ENCODE results near the gene ZNF678. TPM values are rescaled to one million over a fixed set of nuclear protein-coding genes. Genes with fewer than 3 reads are reported as not detected.

ZNF678 gene
- total and polyA plus RNA-seq, 9 of the 15 experiments (the other 6 are each of a cell fraction or from before 2014, with no cell fraction given), result 3.0 to 16.8 (median 8.0) TPM

DNA sequence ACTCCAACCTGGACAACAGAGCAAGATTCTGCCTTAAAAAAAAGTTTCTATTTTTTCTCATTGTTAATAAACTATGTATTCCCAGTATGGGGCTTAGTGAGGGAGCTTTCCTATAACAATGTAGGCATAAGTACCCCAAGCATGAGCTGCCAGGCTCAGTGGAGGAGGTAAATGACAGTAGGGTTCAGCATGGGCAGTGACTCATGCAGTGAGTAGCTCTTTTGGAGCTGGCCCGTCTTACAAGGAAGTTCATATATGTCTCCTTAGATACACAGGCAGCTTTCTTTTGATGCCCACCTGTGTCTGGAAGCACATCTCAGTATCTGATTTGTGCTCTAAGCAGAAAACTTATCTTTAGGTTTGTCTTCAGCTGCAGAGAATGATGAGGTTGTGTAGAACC, 57.9 kb downstream of the ZNF678 start (continued):
- TF ChIP-seq CEBPB (tag; IDR thresholded peaks at IDR 0.05), result no peak

DNA sequence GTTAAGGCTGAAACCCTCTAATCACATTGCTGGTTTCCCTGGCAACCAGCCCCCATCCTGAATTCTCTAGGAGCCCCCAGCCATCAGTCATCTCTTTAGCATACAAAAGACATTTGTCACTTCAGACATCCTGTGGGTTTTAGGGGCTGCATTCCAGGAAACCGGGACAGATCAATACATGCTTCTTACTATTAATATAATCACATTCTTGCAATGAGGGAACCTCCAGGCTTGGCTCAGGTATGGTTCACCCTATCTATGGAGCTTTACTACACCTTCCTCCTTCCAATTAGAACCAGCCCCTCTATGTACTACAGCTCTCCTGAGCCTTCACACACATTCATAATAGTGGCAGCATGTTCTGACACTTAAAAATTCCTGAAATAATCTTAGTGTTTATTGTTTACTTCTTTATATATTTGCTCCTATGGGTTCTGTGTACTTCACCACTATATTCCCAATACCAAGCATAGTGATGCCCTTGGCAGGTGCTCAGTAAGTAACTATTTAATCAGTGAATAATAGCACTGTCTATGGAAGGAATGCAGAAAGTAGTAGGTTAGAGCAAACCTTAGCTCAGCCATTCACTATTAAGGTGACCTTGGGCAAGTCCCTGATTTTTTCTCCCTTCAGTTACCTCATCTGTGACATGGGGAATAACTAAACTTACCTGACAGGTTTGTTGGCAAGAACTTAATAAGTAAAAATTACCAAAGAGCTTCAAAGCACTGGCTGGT, 59.6 kb downstream of the ZNF678 start:
- intact Hi-C loops (cut with micrococcal nuclease), result no loop called here
- Histone ChIP-seq H3K36me3 (ENCODE audit: control insufficient read depth, insufficient read depth, low read length) (no peaks in the 10 kb centered on the region), H3K4me1 (replicated peaks in 1 of 2; ENCODE audit: control insufficient read depth in 2 of 2, insufficient read depth in 2 of 2, low read length in 2 of 2) (no peaks in the 10 kb centered on the region), H3K27ac (ENCODE audit: extremely low read depth, low read depth, low read length) (no peak overlapping the region), H3K79me2 (ENCODE audit: control insufficient read depth, insufficient read depth, low read length) (no peaks in the 10 kb centered on the region), H3K9ac (ENCODE audit: insufficient read depth in 1 of 2, low read depth in 2 of 2, low read length in 2 of 2) (no peak overlapping the region), H3K9me3 (replicated peaks; ENCODE audit: control insufficient read depth, insufficient read depth, low read depth, low read length) (peaks cover 2% of the 10 kb centered on the region), H4K20me1 (replicated peaks; ENCODE audit: control insufficient read depth, insufficient read depth, low read length) (no peaks in the 10 kb centered on the region), H2AFZ (ENCODE audit: low read depth, low read length) (no peak overlapping the region), H3K27me3 (ENCODE audit: control insufficient read depth in 2 of 2, insufficient read depth in 2 of 2, low read length in 2 of 2) (no peaks in the 10 kb centered on the region), H3K4me2 (ENCODE audit: insufficient read depth, low read length) (no peak overlapping the region), H3K4me3 (no peak overlapping the region), H3K9me1 (ENCODE audit: control insufficient read depth, insufficient read depth, low read length) (no peaks in the 10 kb centered on the region)
- in situ Hi-C loops (cut with MboI), result no loop called here
- no peak for FAIRE-seq
- no peak for ATAC-seq
- POLR2A ChIA-PET, result no interaction called here
- CTCF ChIA-PET (ENCODE audit: low intra/inter-chr PET ratio), result interaction anchor here (0.6 kb wide), 1 partner anchor 35 kb away, joined by 3 read pairs; no protein-coding TSS in a partner anchor
- 0% methylated on average over 1 of the region's 1 CpG for WGBS (ENCODE audit: insufficient coverage, low coverage, missing lambda C conversion rate)
- no TSS peak for BruUV-seq (replicated peaks)
- no peak for DNase-seq (ENCODE audit: extremely low read depth in 1 of 4, low spot score in 3 of 4)
- TF ChIP-seq GATA2 (CRISPR knock-in tag; IDR thresholded peaks at IDR 0.05) (no peak), RBM25 (IDR thresholded peaks at IDR 0.05; ENCODE audit: low read depth, low read length, severe bottlenecking) (no peak), GTF2F1 (IDR thresholded peaks at IDR 0.05; ENCODE audit: low read depth, low read length) (no peak), ZNF263 (CRISPR knock-in tag; IDR thresholded peaks at IDR 0.05; ENCODE audit: borderline replicate concordance) (no peak), YY1 (IDR thresholded peaks at IDR 0.05; ENCODE audit: borderline replicate concordance in 1 of 3, control insufficient read depth in 1 of 3, extremely low read depth in 1 of 3, insufficient read depth in 3 of 3, insufficient read length in 1 of 3, insufficient replicate concordance in 2 of 3, low read depth in 1 of 3, low read length in 2 of 3) (no peak)
- TF ChIP-seq, protein P1, sequence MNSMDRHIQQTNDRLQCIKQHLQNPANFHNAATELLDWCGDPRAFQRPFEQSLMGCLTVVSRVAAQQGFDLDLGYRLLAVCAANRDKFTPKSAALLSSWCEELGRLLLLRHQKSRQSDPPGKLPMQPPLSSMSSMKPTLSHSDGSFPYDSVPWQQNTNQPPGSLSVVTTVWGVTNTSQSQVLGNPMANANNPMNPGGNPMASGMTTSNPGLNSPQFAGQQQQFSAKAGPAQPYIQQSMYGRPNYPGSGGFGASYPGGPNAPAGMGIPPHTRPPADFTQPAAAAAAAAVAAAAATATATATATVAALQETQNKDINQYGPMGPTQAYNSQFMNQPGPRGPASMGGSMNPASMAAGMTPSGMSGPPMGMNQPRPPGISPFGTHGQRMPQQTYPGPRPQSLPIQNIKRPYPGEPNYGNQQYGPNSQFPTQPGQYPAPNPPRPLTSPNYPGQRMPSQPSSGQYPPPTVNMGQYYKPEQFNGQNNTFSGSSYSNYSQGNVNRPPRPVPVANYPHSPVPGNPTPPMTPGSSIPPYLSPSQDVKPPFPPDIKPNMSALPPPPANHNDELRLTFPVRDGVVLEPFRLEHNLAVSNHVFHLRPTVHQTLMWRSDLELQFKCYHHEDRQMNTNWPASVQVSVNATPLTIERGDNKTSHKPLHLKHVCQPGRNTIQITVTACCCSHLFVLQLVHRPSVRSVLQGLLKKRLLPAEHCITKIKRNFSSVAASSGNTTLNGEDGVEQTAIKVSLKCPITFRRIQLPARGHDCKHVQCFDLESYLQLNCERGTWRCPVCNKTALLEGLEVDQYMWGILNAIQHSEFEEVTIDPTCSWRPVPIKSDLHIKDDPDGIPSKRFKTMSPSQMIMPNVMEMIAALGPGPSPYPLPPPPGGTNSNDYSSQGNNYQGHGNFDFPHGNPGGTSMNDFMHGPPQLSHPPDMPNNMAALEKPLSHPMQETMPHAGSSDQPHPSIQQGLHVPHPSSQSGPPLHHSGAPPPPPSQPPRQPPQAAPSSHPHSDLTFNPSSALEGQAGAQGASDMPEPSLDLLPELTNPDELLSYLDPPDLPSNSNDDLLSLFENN (IDR thresholded peaks at IDR 0.05; ENCODE audit: low read depth in 2 of 2, low read length in 2 of 2), result no peak
- TF ChIP-seq, protein P2, sequence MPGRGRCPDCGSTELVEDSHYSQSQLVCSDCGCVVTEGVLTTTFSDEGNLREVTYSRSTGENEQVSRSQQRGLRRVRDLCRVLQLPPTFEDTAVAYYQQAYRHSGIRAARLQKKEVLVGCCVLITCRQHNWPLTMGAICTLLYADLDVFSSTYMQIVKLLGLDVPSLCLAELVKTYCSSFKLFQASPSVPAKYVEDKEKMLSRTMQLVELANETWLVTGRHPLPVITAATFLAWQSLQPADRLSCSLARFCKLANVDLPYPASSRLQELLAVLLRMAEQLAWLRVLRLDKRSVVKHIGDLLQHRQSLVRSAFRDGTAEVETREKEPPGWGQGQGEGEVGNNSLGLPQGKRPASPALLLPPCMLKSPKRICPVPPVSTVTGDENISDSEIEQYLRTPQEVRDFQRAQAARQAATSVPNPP (IDR thresholded peaks at IDR 0.05; ENCODE audit: borderline replicate concordance, insufficient read depth, insufficient read length), result no peak
- TF ChIP-seq, protein P3, sequence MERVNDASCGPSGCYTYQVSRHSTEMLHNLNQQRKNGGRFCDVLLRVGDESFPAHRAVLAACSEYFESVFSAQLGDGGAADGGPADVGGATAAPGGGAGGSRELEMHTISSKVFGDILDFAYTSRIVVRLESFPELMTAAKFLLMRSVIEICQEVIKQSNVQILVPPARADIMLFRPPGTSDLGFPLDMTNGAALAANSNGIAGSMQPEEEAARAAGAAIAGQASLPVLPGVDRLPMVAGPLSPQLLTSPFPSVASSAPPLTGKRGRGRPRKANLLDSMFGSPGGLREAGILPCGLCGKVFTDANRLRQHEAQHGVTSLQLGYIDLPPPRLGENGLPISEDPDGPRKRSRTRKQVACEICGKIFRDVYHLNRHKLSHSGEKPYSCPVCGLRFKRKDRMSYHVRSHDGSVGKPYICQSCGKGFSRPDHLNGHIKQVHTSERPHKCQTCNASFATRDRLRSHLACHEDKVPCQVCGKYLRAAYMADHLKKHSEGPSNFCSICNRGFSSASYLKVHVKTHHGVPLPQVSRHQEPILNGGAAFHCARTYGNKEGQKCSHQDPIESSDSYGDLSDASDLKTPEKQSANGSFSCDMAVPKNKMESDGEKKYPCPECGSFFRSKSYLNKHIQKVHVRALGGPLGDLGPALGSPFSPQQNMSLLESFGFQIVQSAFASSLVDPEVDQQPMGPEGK (CRISPR knock-in tag; IDR thresholded peaks at IDR 0.05; ENCODE audit: borderline replicate concordance), result no peak

All from K562 (cell line).